ENCODE data around the gene NOTCH3. TPM values are rescaled to one million over a fixed set of nuclear protein-coding genes. Genes with fewer than 3 reads are reported as not detected.

NOTCH3 gene
- total RNA-seq, 1 experiment from 2014 or later: 21.5 TPM

- Histone ChIP-seq H4K20me1 (ENCODE audit: low read length) (no peaks in the 10 kb centered on the region), H3K9me3 (ENCODE audit: low read length) (no peaks in the 10 kb centered on the region), H3K79me2 (ENCODE audit: low read length) (no peaks in the 10 kb centered on the region), H3K27ac (ENCODE audit: low read length) (no peak overlapping the region), H3K9ac (ENCODE audit: low read length) (no peak overlapping the region), H3K27me3 (ENCODE audit: low read length) (no peaks in the 10 kb centered on the region), H3F3A (ENCODE audit: low read length, unreplicated experiment) (no peaks in the 10 kb centered on the region), H3K36me3 (ENCODE audit: low read depth, low read length) (peaks cover 32% of the 10 kb centered on the region; the same call in 1 of the 2 replicates), H3K4me2 (ENCODE audit: low read length) (no peak overlapping the region), H3K4me1 (ENCODE audit: insufficient read depth, low read length) (no peaks in the 10 kb centered on the region), H2AFZ (ENCODE audit: low read length) (no peak overlapping the region), H3K4me3 (ENCODE audit: low read length) (no peak overlapping the region), H3K9me2 (replicated peaks; ENCODE audit: low read length) (no peaks in the 10 kb centered on the region)
- TSS peak; percentile 16 for BruUV-seq (replicated peaks)
- intact Hi-C loops (cut with micrococcal nuclease): no loop called here
- POLR2A ChIA-PET (ENCODE audit: unreplicated experiment): no interaction called here
- DNase-seq (no peak), ATAC-seq (no peak)
- CTCF ChIA-PET: no interaction called here
- no peak for TF ChIP-seq EZH2 (IDR thresholded peaks at IDR 0.05; ENCODE audit: low read length, unreplicated experiment)
These were observed 85.7 kb downstream of the NOTCH3 start for GRCh38 chr19:15115080-15115479.

GRCh38 chr19:15114153-15114540, 86.6 kb downstream of the NOTCH3 start:
- Histone ChIP-seq H3K9me3 (ENCODE audit: low read length) (no peaks in the 10 kb centered on the region), H3K4me1 (ENCODE audit: insufficient read depth, low read length) (no peaks in the 10 kb centered on the region), H3K4me3 (ENCODE audit: low read length) (no peak overlapping the region), H3K79me2 (ENCODE audit: low read length) (no peaks in the 10 kb centered on the region), H4K20me1 (ENCODE audit: low read length) (no peaks in the 10 kb centered on the region), H3K27me3 (ENCODE audit: low read length) (no peaks in the 10 kb centered on the region), H3F3A (ENCODE audit: low read length, unreplicated experiment) (no peaks in the 10 kb centered on the region), H3K36me3 (ENCODE audit: low read depth, low read length) (peaks cover 30% of the 10 kb centered on the region; the same call in 1 of the 2 replicates), H2AFZ (ENCODE audit: low read length) (no peak overlapping the region), H3K27ac (ENCODE audit: low read length) (no peak overlapping the region), H3K9me2 (replicated peaks; ENCODE audit: low read length) (no peaks in the 10 kb centered on the region), H3K4me2 (ENCODE audit: low read length) (no peak overlapping the region), H3K9ac (ENCODE audit: low read length) (no peak overlapping the region)
- intact Hi-C loops (cut with micrococcal nuclease): no loop called here
- DNase-seq (no peak), ATAC-seq (peak; percentile 68)
- POLR2A ChIA-PET (ENCODE audit: unreplicated experiment): no interaction called here
- CTCF ChIA-PET: interaction anchor here (0.6 kb wide), 1 partner anchor 22 kb away, joined by 3 read pairs; no protein-coding TSS in a partner anchor
- BruUV-seq (replicated peaks): no TSS peak
- TF ChIP-seq EZH2 (IDR thresholded peaks at IDR 0.05; ENCODE audit: low read length, unreplicated experiment): no peak
- no peak for TF ChIP-seq EZH2phosphoT487 (IDR thresholded peaks at IDR 0.05; ENCODE audit: borderline replicate concordance, low read length)
- TF ChIP-seq, protein P1, sequence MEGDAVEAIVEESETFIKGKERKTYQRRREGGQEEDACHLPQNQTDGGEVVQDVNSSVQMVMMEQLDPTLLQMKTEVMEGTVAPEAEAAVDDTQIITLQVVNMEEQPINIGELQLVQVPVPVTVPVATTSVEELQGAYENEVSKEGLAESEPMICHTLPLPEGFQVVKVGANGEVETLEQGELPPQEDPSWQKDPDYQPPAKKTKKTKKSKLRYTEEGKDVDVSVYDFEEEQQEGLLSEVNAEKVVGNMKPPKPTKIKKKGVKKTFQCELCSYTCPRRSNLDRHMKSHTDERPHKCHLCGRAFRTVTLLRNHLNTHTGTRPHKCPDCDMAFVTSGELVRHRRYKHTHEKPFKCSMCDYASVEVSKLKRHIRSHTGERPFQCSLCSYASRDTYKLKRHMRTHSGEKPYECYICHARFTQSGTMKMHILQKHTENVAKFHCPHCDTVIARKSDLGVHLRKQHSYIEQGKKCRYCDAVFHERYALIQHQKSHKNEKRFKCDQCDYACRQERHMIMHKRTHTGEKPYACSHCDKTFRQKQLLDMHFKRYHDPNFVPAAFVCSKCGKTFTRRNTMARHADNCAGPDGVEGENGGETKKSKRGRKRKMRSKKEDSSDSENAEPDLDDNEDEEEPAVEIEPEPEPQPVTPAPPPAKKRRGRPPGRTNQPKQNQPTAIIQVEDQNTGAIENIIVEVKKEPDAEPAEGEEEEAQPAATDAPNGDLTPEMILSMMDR (conservative IDR thresholded peaks at IDR 0.05; ENCODE audit: low read depth, low read length): no peak

DNA sequence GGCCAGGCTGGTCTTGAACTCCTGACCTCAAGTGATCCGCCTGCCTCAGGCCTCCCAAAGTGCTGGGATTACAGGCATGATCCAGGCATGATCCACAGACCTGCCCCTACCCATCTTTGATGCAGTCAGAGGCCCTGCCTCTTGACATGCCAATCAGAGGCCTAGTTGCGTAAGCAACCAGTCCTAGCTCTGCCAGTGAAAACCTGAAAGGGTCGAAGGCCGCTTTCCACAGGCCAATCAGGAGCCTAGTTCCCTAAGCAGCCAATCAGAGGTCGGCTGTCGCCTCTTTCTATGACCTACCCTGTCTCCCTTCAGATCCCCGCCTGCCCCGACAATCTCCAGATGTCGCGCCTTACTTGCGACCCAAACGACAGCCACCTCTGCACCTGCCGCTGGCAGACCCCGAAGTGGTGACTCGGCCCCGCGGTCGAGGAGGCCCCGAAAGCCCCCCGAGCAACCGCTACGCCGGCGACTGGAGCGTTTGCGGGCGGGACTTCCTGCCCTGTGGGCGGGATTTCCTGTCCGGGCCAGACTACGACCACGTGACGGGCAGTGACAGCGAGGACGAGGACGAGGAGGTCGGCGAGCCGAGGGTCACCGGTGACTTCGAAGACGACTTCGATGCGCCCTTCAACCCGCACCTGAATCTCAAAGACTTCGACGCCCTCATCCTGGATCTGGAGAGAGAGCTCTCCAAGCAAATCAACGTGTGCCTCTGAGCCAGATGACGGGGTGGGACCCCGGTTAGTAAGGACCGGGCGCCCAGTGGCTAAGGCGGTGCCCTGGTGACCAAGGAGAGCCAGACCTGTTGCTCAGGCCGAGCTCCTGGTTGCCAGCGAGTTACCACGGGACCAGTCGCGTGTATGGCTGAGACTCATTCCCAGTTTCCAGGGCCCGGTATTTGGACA, 87.3 kb downstream of the NOTCH3 start:
- Histone ChIP-seq H3K9ac (ENCODE audit: low read length) (no peak overlapping the region), H3K27ac (ENCODE audit: low read length) (no peak overlapping the region), H2AFZ (ENCODE audit: low read length) (no peak overlapping the region), H3K36me3 (ENCODE audit: low read depth, low read length) (peaks cover 23% of the 10 kb centered on the region; the same call in 1 of the 2 replicates), H3K4me3 (ENCODE audit: low read length) (no peak overlapping the region), H4K20me1 (ENCODE audit: low read length) (no peaks in the 10 kb centered on the region), H3K9me3 (ENCODE audit: low read length) (no peaks in the 10 kb centered on the region), H3K9me2 (replicated peaks; ENCODE audit: low read length) (no peaks in the 10 kb centered on the region), H3K4me2 (ENCODE audit: low read length) (no peak overlapping the region), H3K4me1 (ENCODE audit: insufficient read depth, low read length) (no peaks in the 10 kb centered on the region), H3K27me3 (ENCODE audit: low read length) (no peaks in the 10 kb centered on the region), H3K79me2 (ENCODE audit: low read length) (no peaks in the 10 kb centered on the region), H3F3A (ENCODE audit: low read length, unreplicated experiment) (no peaks in the 10 kb centered on the region)
- ATAC-seq (no peak; the same call in 1 of the 2 replicates), DNase-seq (no peak)
- CTCF ChIA-PET: no interaction called here
- POLR2A ChIA-PET (ENCODE audit: unreplicated experiment): no interaction called here
- intact Hi-C loops (cut with micrococcal nuclease): no loop called here
- BruUV-seq (replicated peaks): no TSS peak
- TF ChIP-seq EZH2phosphoT487 (IDR thresholded peaks at IDR 0.05; ENCODE audit: borderline replicate concordance, low read length) (no peak), EZH2 (IDR thresholded peaks at IDR 0.05; ENCODE audit: low read length, unreplicated experiment) (no peak)
- TF ChIP-seq, protein P1 (conservative IDR thresholded peaks at IDR 0.05; ENCODE audit: low read depth, low read length): no peak

Data from PC-3 (cell line).